Smooth muscle cell (in vitro differentiated cells): ENCODE results near the gene TTYH2. TPM values are rescaled to one million over a fixed set of nuclear protein-coding genes. Genes with fewer than 3 reads are reported as not detected.
"Not testable (repeated sequence)": the region's sequence is repeated elsewhere in the genome, so short reads cannot be mapped to it uniquely, and the experiment has no call there.

Experiments used
- DNase-seq: peaks from one replicate; lab custom pipeline; 2025; ENCODE audit not compliant: unreplicated experiment; lab: John Stamatoyannopoulos, UW
- H2AFZ ChIP-seq: fragments of 200-600 bp; sonication (generic); 2 replicates; pipeline ENCODE4 v1.6.0; 2016; ENCODE audit warnings: antibody characterized with exemption, low read depth, mild to moderate bottlenecking
- H3F3A ChIP-seq: fragments of 200-600 bp; sonication (generic); 2 replicates; pipeline ENCODE4 v1.6.0; 2017; ENCODE audit warnings: antibody characterized with exemption, low read depth
- H3K27ac ChIP-seq: fragments of 200-600 bp; sonication (generic); 2 replicates; pipeline ENCODE4 v1.5.1; 2016; ENCODE audit warnings: low read depth, mild to moderate bottlenecking
- H3K27me3 ChIP-seq: fragments of 200-600 bp; sonication (generic); 2 replicates; pipeline ENCODE4 v1.6.1; 2016; ENCODE audit warnings: low read depth, mild to moderate bottlenecking
- H3K36me3 ChIP-seq: fragments of 200-600 bp; sonication (generic); 2 replicates; pipeline ENCODE4 v1.5.1; 2016; ENCODE audit warnings: low read depth
- H3K4me1 ChIP-seq: fragments of 200-600 bp; sonication (generic); 2 replicates; pipeline ENCODE4 v1.5.1; 2016; ENCODE audit warnings: low read depth
- H3K4me2 ChIP-seq: fragments of 200-600 bp; sonication (generic); 2 replicates; pipeline ENCODE4 v1.6.0; 2016; ENCODE audit warnings: mild to moderate bottlenecking
- H3K4me3 ChIP-seq: fragments of 200-600 bp; sonication (generic); 2 replicates; pipeline ENCODE4 v1.5.1; 2016; ENCODE audit warnings: mild to moderate bottlenecking
- H3K79me2 ChIP-seq: fragments of 200-600 bp; sonication (generic); 2 replicates; pipeline ENCODE4 v1.6.0; 2016; ENCODE audit warnings: low read depth, mild to moderate bottlenecking
- H3K9ac ChIP-seq: fragments of 200-600 bp; sonication (generic); 2 replicates; pipeline ENCODE4 v1.6.0; 2016; ENCODE audit warnings: low read depth
- H3K9me3 ChIP-seq: fragments of 200-600 bp; sonication (generic); replicated peaks from 2 replicates; pipeline ENCODE4 v1.5.1; 2016; ENCODE audit warnings: low read depth
- H4K20me1 ChIP-seq: fragments of 200-600 bp; sonication (generic); 2 replicates; pipeline ENCODE4 v1.6.0; 2016; ENCODE audit warnings: low read depth
- WGBS: methylation state at CpG from one replicate; pipeline ENCODE4 v1.1.7; 2016; ENCODE audit warnings: low lambda C conversion rate; 5-methylcytosine and 5-hydroxymethylcytosine counted together
- polyA plus RNA-seq: library from polyadenylated mRNA; unstranded; fragments of >200 nt; fragmentation: Nextera tagmentation; extraction: Ambion mirVana; gene quantifications from 2 replicates; pipeline ENCODE4 v1.2.1, GENCODE V29; 2016
- total RNA-seq: library from RNA; depleted of rRNA; stranded (reverse); fragments of >200 nt; gene quantifications from 2 replicates; pipeline ENCODE4 v1.2.3, GENCODE V29; 2014
- TF ChIP-seq, protein P1 (sequence below): fragments of 200-600 bp; sonication (generic); IDR thresholded peaks from 2 replicates; pipeline ENCODE4 v1.5.1; 2017; ENCODE audit warnings: borderline replicate concordance, mild to moderate bottlenecking, antibody characterized with exemption; ENCODE audit not compliant: insufficient read depth, poor library complexity, severe bottlenecking

The TTYH2 gene
- total and polyA plus RNA-seq, 2 experiments from 2014 or later, result 1.6 to 1.9 TPM

DNA sequence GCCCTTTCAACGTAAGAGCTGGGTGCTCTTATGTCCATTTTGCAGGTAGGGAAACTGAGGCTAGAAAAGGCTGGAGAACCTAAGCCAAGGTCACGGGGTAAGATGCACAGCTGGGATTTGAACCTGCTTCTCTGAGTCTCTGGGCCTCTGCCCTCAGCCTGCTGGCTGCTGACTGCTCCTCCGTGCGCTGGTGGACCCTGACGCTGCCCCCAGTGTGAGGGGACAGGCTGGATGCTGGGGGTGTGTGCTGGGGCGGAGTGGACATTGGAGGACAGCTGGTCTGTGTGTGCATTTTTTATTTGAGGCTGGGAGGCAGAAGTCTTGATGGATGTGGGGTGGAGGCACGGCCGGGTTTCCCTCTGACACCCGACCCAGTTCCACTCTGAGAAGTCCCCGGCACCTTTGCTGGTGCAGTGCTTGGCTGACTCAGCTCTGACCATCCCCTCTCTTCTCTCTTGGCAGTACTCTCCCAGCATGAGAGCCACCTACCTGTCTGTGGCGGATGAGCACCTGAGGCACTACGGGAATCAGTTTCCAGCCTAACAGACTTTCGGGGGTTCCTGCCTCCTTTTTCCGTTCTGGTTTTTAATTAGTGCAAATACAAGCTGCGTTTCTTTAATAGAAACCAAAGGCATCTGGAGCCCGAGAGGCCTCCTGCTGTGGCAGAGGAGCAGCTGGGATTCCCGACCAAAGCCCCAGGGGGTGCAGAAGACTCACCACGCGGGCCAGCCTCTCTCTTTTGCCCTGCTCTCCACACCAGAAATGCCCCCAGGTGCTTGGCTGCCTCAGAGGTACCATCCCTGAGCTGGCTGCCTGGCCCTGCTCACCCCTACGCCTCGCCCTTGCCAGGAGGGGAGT, 46.5 kb downstream of the TTYH2 start:
- no peak overlapping the region for H3K4me2 ChIP-seq
- TF ChIP-seq, protein P1, sequence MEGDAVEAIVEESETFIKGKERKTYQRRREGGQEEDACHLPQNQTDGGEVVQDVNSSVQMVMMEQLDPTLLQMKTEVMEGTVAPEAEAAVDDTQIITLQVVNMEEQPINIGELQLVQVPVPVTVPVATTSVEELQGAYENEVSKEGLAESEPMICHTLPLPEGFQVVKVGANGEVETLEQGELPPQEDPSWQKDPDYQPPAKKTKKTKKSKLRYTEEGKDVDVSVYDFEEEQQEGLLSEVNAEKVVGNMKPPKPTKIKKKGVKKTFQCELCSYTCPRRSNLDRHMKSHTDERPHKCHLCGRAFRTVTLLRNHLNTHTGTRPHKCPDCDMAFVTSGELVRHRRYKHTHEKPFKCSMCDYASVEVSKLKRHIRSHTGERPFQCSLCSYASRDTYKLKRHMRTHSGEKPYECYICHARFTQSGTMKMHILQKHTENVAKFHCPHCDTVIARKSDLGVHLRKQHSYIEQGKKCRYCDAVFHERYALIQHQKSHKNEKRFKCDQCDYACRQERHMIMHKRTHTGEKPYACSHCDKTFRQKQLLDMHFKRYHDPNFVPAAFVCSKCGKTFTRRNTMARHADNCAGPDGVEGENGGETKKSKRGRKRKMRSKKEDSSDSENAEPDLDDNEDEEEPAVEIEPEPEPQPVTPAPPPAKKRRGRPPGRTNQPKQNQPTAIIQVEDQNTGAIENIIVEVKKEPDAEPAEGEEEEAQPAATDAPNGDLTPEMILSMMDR, result no peak
- WGBS, result 60% methylated on average over 21 of the region's 21 CpGs

DNA sequence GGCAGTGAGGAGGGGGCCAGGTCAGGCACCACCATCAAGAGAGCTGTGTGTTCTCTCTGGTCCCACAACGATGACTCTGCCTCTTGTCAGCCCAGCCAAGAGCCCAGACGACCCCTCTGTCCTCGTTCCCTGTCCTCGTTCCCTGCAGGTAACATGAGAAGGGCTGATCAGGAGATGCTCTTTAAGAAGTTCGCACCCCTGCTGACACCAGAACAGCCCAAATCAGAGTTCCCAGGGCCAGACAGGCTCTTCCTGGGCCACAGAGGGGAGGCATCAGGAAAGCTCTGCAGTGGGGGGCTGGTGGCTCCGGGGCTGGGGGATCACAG, 47.1 kb downstream of the TTYH2 start:
- no peaks in the 10 kb centered on the region for H3F3A ChIP-seq
- no peak overlapping the region for H3K27ac ChIP-seq
- WGBS, result 50% methylated on average over 6 of the region's 6 CpGs
- no peaks in the 10 kb centered on the region for H3K79me2 ChIP-seq
- H3K9me3 ChIP-seq, result no peaks in the 10 kb centered on the region
- no peak overlapping the region for H3K4me3 ChIP-seq
- no peak overlapping the region for H3K9ac ChIP-seq
- no peak for DNase-seq
- no peaks in the 10 kb centered on the region for H3K36me3 ChIP-seq
- peaks cover 23% of the 10 kb centered on the region for H3K27me3 ChIP-seq
- TF ChIP-seq, protein P1, result no peak
- H4K20me1 ChIP-seq, result no peaks in the 10 kb centered on the region
- no peak overlapping the region for H2AFZ ChIP-seq
- peaks cover 10% of the 10 kb centered on the region for H3K4me1 ChIP-seq
- H3K4me2 ChIP-seq, result no peak overlapping the region

More for the DNA sequence above, 46.5 kb downstream of the TTYH2 start:
- H3F3A ChIP-seq, result no peaks in the 10 kb centered on the region
- H3K27ac ChIP-seq, result no peak overlapping the region
- H3K79me2 ChIP-seq, result no peaks in the 10 kb centered on the region
- peaks cover 10% of the 10 kb centered on the region for H3K4me1 ChIP-seq
- H3K4me3 ChIP-seq, result no peak overlapping the region
- no peaks in the 10 kb centered on the region for H3K9me3 ChIP-seq
- H4K20me1 ChIP-seq, result no peaks in the 10 kb centered on the region
- DNase-seq, result no peak
- H2AFZ ChIP-seq, result no peak overlapping the region
- no peaks in the 10 kb centered on the region for H3K36me3 ChIP-seq
- H3K9ac ChIP-seq, result no peak overlapping the region
- H3K27me3 ChIP-seq, result peaks cover 23% of the 10 kb centered on the region

DNA sequence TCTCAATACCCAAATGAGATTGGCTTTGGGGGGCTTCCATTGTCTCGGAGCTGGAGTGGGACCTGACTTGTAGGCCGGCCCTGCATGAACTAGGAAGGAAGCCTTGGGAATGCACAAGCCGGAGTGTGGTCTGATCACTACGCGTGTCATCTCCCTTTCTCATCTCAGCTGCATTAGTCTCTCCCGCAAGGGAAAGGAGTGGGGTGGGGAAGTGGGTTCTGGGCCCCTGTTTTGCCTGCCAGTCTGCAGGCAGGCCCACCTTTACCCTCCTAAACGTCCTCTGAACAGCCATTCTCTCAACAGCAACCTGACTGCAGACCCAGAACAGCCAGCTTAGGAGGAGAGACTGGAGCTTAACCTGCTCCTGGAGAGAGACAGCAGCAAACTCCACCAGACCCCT, 49.2 kb downstream of the TTYH2 start:
- H4K20me1 ChIP-seq, result no peaks in the 10 kb centered on the region
- 91% methylated on average over 7 of the region's 7 CpGs for WGBS
- no peak overlapping the region for H2AFZ ChIP-seq
- no peaks in the 10 kb centered on the region for H3F3A ChIP-seq
- TF ChIP-seq, protein P1, result no peak
- no peaks in the 10 kb centered on the region for H3K36me3 ChIP-seq
- H3K9ac ChIP-seq, result no peak overlapping the region
- H3K27ac ChIP-seq, result no peak overlapping the region
- no peaks in the 10 kb centered on the region for H3K9me3 ChIP-seq
- H3K4me2 ChIP-seq, result no peak overlapping the region
- no peak for DNase-seq
- peaks cover 10% of the 10 kb centered on the region for H3K4me1 ChIP-seq
- H3K27me3 ChIP-seq, result peaks cover 23% of the 10 kb centered on the region
- H3K79me2 ChIP-seq, result no peaks in the 10 kb centered on the region
- no peak overlapping the region for H3K4me3 ChIP-seq

DNA sequence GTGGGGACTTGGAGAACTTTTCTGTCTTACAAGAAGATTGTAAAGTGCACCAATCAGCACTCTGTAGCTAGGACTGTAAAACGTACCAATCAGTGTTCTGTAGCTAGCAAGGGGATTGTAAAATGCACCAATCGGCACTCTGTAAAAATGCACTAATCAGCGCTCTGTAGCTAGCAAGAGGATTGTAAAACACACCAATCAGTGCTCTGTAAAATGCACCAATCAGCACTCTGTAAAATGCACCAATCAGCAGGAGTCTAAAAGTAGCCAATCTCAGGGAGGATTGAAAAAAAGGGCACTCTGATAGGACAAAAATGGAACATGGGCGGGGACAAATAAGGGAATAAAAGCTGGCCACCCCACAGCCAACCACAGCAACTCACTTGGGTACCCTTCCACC, 53.7 kb downstream of the TTYH2 start:
- H3K27ac ChIP-seq, DNase-seq, H3K9ac ChIP-seq: not testable (repeated sequence)

More for the DNA sequence above, 53.7 kb downstream of the TTYH2 start:
- 75% methylated on average over 4 of the region's 4 CpGs for WGBS
- H3K9me3 ChIP-seq, H3K4me1 ChIP-seq, H3K4me3 ChIP-seq, H3F3A ChIP-seq, H3K27me3 ChIP-seq, H3K79me2 ChIP-seq, H3K36me3 ChIP-seq, H3K4me2 ChIP-seq, H2AFZ ChIP-seq, H4K20me1 ChIP-seq: not testable (repeated sequence)
